Mesenteric fat pad (tissue), 1 donor: ENCODE results near the gene LMOD1. TPM values are rescaled to one million over a fixed set of nuclear protein-coding genes. Genes with fewer than 3 reads are reported as not detected.

Experiments
- DNase-seq: peaks from one replicate; pipeline ENCODE4 v3.0.0-alpha.2; 2020; ENCODE audit warnings: low spot score
- total RNA-seq: library from RNA; stranded (reverse); fragmentation: NEBNext Ultra II Directional; extraction: Animal tissue kit (Norgen Biotek cat#: 25700); gene quantifications from one replicate; pipeline ENCODE4 v1.2.1, GENCODE V29; 2021
- donor health status: DM: yes; HTN: yes; CAD: no.

The LMOD1 gene
- total RNA-seq, 1 donor from 2014 or later = 26.5 TPM

- no peak for DNase-seq
These were observed 51.8 kb downstream of the LMOD1 start for GRCh38 chr1:201894343-201895119.

GRCh38 chr1:201893431-201893830 lies 52.9 kb downstream of the LMOD1 start:
- no peak for DNase-seq

DNA sequence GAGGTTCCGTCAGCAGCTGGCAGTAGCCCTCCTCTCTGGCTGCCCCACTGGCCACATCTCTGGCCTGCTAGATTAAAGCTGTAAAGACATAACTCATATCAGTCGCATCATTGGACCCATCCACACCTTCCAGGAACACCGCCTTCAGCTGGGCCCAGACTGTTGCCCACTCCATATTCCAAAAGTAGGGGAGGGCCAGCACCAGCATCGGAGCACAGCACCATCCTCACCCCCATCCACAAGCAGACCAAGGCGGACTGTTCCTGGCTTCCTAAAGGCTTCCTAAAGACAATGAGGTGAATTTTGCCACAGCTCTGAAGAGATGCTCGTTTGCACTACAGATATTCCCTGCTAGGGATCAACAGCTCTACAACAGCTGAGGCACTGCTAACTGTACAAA lies 54.1 kb downstream of the LMOD1 start:
- DNase-seq = no peak

DNA sequence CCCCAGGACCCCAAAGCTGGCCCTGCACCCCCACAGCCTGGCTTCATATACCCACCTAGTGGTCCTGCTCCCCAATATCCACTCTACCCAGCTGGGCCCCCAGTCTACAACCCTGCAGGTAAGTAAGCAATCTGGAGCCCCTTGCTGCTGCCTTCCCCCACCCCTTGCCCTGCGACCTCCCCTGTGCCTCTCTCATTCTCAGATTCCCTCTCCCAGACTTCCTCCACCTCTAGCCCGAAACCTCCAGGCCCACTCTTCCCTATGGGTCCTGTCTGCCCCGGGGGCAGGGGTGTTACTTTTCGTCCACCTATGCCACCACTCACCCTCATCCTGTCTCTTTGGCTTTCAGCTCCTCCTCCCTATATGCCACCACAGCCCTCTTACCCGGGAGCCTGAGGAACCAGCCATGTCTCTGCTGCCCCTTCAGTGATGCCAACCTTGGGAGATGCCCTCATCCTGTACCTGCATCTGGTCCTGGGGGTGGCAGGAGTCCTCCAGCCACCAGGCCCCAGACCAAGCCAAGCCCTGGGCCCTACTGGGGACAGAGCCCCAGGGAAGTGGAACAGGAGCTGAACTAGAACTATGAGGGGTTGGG lies 54.8 kb downstream of the LMOD1 start:
- no peak for DNase-seq

DNA sequence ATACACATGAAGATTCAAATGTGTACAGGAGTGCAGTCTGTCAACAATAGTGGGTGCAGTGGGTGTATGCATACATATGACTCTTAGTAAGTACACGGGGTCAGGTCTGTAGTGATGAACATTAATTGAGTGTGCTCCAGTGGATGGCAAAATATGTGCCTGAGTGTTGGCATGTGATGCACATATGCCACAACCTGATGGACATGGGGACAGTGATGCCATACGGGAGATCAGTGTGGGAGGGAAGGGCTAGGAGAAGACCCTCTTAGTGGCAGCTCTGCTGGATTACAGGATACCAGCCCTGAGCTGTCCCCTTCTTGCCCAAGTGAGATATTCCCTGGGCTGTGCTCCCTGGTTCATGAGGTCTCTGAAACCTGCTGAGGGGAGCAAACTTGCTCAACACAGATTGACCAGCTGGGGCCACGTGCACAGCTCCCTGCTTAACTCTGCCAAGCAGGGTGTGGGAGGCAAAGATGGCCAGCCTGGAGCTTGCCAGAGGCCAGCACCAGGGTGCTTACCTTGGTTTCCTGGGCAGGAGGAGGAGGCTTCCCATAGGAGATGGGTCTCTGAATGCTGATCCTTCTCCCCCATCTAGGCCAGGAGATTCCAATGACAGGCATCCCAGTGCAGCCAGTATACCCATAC lies 55.4 kb downstream of the LMOD1 start:
- DNase-seq = no peak

GRCh38 chr1:201890223-201890622 lies 56.1 kb downstream of the LMOD1 start:
- no peak for DNase-seq

DNA sequence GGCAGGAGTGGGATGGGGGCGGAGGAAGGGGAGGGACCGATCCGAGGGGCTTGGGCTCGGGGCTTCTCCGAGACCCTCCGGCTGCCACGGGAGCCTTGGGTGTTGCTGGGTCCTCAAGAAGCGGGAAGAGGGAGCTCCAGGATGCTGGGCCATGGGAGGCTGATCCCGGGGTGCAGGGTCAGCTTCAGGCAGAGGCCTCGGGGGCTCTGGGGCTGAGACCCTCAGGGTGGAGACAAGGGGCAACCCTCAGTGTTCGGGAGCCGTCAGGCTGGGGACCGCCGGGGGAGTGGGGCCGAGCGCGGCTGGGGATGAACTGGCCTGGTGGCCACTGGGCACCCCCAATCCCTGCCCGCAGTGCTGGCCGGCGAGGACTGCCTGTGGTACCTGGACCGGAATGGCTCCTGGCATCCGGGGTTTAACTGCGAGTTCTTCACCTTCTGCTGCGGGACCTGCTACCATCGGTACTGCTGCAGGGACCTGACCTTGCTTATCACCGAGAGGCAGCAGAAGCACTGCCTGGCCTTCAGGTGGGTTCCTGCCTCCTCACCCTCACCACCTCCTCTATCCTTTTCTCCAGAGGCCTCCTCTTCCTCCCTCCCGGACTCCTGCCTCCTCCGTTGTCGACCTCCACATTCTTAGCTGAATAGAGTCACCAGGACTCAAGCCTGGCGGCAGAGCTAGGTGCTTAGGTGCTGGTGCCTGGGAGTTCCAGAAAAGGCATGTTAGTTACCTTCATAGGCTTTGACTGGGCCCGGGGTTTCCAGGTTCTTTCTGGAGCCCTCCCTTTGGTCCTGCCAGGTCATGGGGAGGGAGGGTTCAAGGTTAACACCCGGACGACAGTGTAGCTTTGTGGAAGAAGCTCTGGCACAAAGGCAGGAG lies 57.0 kb downstream of the LMOD1 start:
- DNase-seq = peak; percentile 57

GRCh38 chr1:201888282-201889089 lies 57.9 kb downstream of the LMOD1 start, which contains the start of gene SHISA4:
Gene SHISA4 (plus strand): TSS chr1:201888898. CDS start chr1:201888995, 97 bp downstream.
- peak; percentile 93 for DNase-seq

GRCh38 chr1:201887116-201887866 lies 59.1 kb downstream of the LMOD1 start:
- no peak for DNase-seq

DNA sequence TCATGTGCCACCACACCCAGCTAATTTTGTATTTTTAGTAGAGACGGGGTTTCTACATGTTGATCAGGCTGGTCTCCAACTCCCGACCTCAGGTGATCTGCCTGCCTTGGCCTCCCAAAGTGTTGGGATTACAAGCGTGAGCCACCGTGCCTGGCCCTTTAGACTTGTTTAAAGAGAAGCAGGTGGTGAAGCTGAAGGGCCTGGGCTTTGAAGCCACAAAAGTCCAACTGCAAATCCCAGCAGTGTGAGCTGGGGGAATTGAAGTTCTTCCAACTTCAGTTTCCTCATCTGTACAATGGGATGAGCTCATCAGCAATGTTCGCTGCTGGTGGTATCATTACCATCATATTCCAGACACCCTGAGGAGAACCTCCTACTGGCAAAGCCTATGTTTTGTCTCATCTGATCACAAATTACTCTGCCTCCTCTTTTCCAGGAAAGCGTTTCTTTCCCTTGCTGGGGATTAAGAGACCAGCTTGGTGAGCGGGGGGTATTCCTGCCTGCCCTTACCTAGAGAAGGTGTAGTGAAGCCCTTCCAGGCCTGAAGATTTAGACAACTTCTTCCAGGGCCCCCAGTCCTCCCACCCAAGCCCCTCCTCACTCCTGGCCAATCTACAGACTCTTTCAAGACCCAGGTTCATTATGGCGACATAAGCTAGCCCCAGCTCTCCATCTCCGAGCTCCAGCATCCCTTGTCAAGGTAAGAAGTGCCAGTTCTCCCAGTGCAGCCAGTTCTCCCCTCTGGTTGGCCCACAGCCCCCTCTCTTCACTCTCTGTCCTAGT lies 60.1 kb downstream of the LMOD1 start:
- DNase-seq = no peak

DNA sequence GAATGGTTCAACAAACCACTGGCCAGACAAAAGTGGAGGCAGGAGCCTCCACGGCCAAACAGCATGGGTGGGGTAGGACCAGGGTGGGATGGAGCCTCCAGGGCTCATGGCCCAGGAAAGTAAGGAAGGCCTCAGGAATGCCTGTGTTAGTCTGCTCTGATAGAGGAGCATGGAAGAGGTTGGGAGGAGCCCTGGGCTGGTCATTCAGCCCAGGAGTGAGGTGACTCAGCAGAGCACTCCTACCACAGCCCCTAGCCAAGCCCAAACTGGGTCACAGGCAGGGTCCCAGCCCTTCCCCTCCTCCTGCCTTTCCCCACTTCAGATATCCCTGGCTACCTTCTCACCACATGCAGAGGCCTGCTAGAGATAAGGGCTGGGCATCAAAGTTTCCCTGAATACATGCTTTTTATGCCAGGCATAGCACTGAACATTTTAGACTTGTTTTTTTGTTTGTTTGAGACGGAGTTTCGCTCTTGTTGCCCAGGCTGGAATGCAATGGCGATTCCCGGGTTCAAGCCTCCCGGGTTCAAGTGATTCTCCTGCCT lies 60.7 kb downstream of the LMOD1 start:
- no peak for DNase-seq

GRCh38 chr1:201884425-201884824 lies 61.9 kb downstream of the LMOD1 start:
- DNase-seq = no peak

DNA sequence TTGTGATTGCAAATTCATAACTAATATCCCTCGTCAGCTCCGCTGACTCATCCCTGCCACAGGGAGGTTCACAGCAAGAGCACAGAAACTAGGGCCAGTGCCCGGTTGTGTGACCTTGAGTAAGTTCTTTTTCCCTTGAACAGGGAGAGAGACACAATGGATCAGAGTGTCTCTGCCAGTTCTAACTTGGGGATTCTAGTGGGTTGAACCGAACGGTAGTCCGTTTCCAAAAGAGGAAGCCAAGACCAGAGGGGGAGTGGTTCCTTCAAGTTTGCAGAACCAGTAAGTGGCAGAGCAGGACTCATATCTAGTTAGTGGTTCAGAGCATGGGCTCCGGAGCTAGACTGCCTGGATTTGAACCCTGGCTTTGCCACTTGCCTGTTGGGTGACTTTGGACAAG lies 62.6 kb downstream of the LMOD1 start:
- no peak for DNase-seq

DNA sequence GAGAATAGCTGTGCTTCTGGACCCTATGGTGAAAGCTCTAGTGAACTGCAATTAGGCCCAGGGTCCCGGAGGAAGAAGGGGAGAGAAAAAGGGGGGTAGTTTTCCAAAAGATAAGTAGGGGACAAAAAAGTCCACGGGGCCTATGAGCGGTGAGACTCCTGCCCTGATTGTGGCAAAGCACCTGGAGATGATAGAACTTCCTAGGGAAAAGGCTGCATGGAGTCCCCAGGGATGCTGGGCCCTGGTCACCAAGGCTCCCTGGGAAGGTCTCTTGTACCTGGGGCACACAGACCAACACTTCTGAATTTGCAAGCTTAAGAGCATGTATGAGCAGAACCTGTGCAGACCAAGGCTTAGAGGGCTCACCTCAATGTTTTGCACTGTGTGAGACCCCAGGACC lies 63.1 kb downstream of the LMOD1 start:
- no peak for DNase-seq

DNA sequence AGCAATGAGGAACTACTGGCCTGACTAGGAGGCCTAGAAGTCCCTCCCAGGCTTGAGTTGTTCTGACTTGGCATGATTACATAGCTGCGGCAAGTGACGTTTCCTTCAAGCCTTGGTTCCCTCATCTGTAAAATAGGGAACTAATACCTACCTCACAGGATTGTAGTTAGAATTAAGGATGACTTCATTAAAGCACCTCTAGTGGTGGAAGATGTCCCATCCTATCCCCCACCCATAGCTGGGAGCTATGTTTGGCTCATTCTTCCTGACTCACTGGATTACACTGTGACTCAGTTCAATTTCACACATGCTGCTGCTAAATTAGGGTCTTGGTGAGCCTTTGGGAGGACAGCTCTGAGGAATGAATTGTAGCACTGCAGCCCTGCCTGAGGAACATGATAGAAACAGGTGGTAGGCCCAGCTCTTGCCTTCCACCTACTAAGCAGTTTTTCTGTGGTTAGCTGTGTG lies 63.6 kb downstream of the LMOD1 start:
- no peak for DNase-seq

GRCh38 chr1:201881617-201882016 lies 64.7 kb downstream of the LMOD1 start:
- DNase-seq = no peak

DNA sequence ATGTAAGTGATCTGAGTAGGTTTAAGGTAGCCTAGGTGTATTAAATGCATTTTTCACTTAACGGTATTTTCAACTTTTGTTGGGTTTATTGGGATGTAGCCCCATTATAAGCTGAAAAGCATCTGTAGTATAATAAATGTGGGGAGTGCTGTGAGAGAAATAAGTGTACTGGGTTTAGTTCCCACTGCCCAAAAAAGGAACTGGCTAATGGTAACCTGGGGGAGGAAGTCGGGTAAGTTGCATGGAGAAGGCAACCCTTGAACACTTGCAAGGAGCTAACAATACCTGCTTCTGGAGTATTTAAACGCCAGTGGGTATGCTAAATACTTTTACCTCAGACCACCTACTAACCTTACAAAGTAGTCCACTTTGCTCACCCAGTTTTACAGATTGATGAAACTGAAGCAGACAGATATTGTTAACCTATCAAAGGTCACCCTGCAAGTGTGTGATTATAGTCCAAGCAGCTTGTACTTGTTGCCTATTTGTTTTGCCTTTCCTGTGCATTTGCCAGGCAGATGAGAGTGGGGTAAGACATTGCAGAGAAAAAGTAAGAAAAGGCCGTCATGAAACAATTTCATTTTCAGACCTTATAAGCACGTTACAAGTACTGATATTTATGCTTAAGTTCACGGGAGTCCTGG lies 65.3 kb downstream of the LMOD1 start:
- DNase-seq = no peak

GRCh38 chr1:201877877-201878401 lies 68.4 kb downstream of the LMOD1 start:
- no peak for DNase-seq
